H9 (cell line): ENCODE data around the gene PCDHGA3. TPM values are rescaled to one million over a fixed set of nuclear protein-coding genes. Genes with fewer than 3 reads are reported as not detected.

Experiments
- total RNA-seq: library from RNA; stranded (reverse); gene quantifications from 2 replicates; pipeline ENCODE4 v1.2.1, GENCODE V29; 2021

Gene PCDHGA3
- total RNA-seq, 1 experiment from 2014 or later, result 0.94 TPM

Other genes starting within 250 kb of the PCDHGA3 start
- gene PCDHB2, start 249.2 kb upstream of the PCDHGA3 start, total RNA-seq, result 26.3 and 27.7 TPM in 2 replicates
- gene PCDHB3, start 243.4 kb upstream of the PCDHGA3 start, total RNA-seq, result 2.0 and 2.3 TPM in 2 replicates
- 1.3 and 1.6 TPM in 2 replicates for gene PCDHB4, start 222.0 kb upstream of the PCDHGA3 start, total RNA-seq
- gene PCDHB5, start 208.6 kb upstream of the PCDHGA3 start, total RNA-seq, result 2.8 and 2.9 TPM in 2 replicates
- 0.22 TPM in 1 of 2 replicates, not detected in the other for gene PCDHB6, start 193.8 kb upstream of the PCDHGA3 start, total RNA-seq
- 0.42 and 0.52 TPM in 2 replicates for gene PCDHB7, start 171.2 kb upstream of the PCDHGA3 start, total RNA-seq
- gene PCDHB8, start 166.0 kb upstream of the PCDHGA3 start, total RNA-seq, result 0.57 and 0.86 TPM in 2 replicates
- 6.5 and 8.0 TPM in 2 replicates for gene PCDHB16, start 161.4 kb upstream of the PCDHGA3 start, total RNA-seq
- 2.6 and 2.9 TPM in 2 replicates for gene PCDHB9, start 156.7 kb upstream of the PCDHGA3 start, total RNA-seq
- 1.5 and 1.6 TPM in 2 replicates for gene PCDHB10, start 151.5 kb upstream of the PCDHGA3 start, total RNA-seq
- 1.9 and 2.0 TPM in 2 replicates for gene PCDHB11, start 144.2 kb upstream of the PCDHGA3 start, total RNA-seq
- gene PCDHB12, start 135.1 kb upstream of the PCDHGA3 start, total RNA-seq, result 2.3 and 3.1 TPM in 2 replicates
- 1.5 and 1.7 TPM in 2 replicates for gene PCDHB13, start 129.9 kb upstream of the PCDHGA3 start, total RNA-seq
- 1.5 and 2.4 TPM in 2 replicates for gene PCDHB14, start 120.5 kb upstream of the PCDHGA3 start, total RNA-seq
- gene PCDHB15, start 98.4 kb upstream of the PCDHGA3 start, total RNA-seq, result 5.2 and 7.0 TPM in 2 replicates
- gene SLC25A2, start 39.8 kb upstream of the PCDHGA3 start, total RNA-seq, result not detected in 2 replicates
- 90.3 TPM in 2 replicates for gene TAF7, start 23.0 kb upstream of the PCDHGA3 start, total RNA-seq
- 0.63 and 0.72 TPM in 2 replicates for gene PCDHGA1, start 13.3 kb upstream of the PCDHGA3 start, total RNA-seq
- 0.90 and 1.1 TPM in 2 replicates for gene PCDHGA2, start 5.1 kb upstream of the PCDHGA3 start, total RNA-seq
- 5.0 and 5.2 TPM in 2 replicates for gene PCDHGB1, start 6.3 kb downstream of the PCDHGA3 start, total RNA-seq
- 2.3 and 2.6 TPM in 2 replicates for gene PCDHGA4, start 11.2 kb downstream of the PCDHGA3 start, total RNA-seq
- 3.2 and 3.8 TPM in 2 replicates for gene PCDHGB2, start 16.2 kb downstream of the PCDHGA3 start, total RNA-seq
- gene PCDHGA5, start 20.3 kb downstream of the PCDHGA3 start, total RNA-seq, result 1.1 and 1.3 TPM in 2 replicates
- 1.6 and 1.7 TPM in 2 replicates for gene PCDHGB3, start 26.4 kb downstream of the PCDHGA3 start, total RNA-seq
- gene PCDHGA6, start 30.1 kb downstream of the PCDHGA3 start, total RNA-seq, result 1.5 and 1.7 TPM in 2 replicates
- gene PCDHGA7, start 38.9 kb downstream of the PCDHGA3 start, total RNA-seq, result 0.83 and 0.88 TPM in 2 replicates
- gene PCDHGB4, start 43.9 kb downstream of the PCDHGA3 start, total RNA-seq, result 3.8 and 4.2 TPM in 2 replicates
- 0.90 and 1.0 TPM in 2 replicates for gene PCDHGA8, start 48.8 kb downstream of the PCDHGA3 start, total RNA-seq
- 3.6 and 3.8 TPM in 2 replicates for gene PCDHGB5, start 54.1 kb downstream of the PCDHGA3 start, total RNA-seq
- gene PCDHGA9, start 58.9 kb downstream of the PCDHGA3 start, total RNA-seq, result 0.83 and 1.3 TPM in 2 replicates
- 5.5 and 6.0 TPM in 2 replicates for gene PCDHGB6, start 64.2 kb downstream of the PCDHGA3 start, total RNA-seq
- gene PCDHGA10, start 69.2 kb downstream of the PCDHGA3 start, total RNA-seq, result 12.5 and 15.1 TPM in 2 replicates
- 6.8 and 7.7 TPM in 2 replicates for gene PCDHGB7, start 73.8 kb downstream of the PCDHGA3 start, total RNA-seq
- gene PCDHGA11, start 77.2 kb downstream of the PCDHGA3 start, total RNA-seq, result 2.6 and 2.7 TPM in 2 replicates
- gene PCDHGA12, start 86.7 kb downstream of the PCDHGA3 start, total RNA-seq, result 1.3 and 1.4 TPM in 2 replicates
- gene PCDHGC3, start 132.1 kb downstream of the PCDHGA3 start, total RNA-seq, result 19.8 and 22.6 TPM in 2 replicates
- 4.0 and 4.3 TPM in 2 replicates for gene PCDHGC4, start 141.2 kb downstream of the PCDHGA3 start, total RNA-seq
- 0.57 and 0.66 TPM in 2 replicates for gene PCDHGC5, start 145.3 kb downstream of the PCDHGA3 start, total RNA-seq